ENCODE results near the gene ZNF394.

GRCh38 chr7:99472561-99473314 lies 27.3 kb downstream of the ZNF394 start, which contains the start of gene ZNF789:
- TF ChIP-seq EZH2 (IDR thresholded peaks at IDR 0.05; ENCODE audit: borderline replicate concordance, low read length) (no peak), CTCF (IDR thresholded peaks at IDR 0.05; ENCODE audit: low read length) (no peak)

All from OCI-LY1 (cell line).